ENCODE measurements around the gene SCO2. TPM values are rescaled to one million over a fixed set of nuclear protein-coding genes. Genes with fewer than 3 reads are reported as not detected.
"Not testable (repeated sequence)": the region's sequence is repeated elsewhere in the genome, so short reads cannot be mapped to it uniquely, and the experiment has no call there.

SCO2 gene
- total RNA-seq, 1 donor from 2014 or later = 5.3 TPM

- peaks cover 41% of the 10 kb centered on the region for H3K36me3 Mint-ChIP-seq (ENCODE audit: low read depth)
- H3K4me3 Mint-ChIP-seq = peak overlapping the region; percentile 90
- H3K27ac Mint-ChIP-seq = peak overlapping the region; percentile 88
- peaks cover 32% of the 10 kb centered on the region for H3K4me1 Mint-ChIP-seq
- no peaks in the 10 kb centered on the region for H3K9me3 Mint-ChIP-seq
- H3K27me3 Mint-ChIP-seq = no peaks in the 10 kb centered on the region
- intact Hi-C loops (cut with micrococcal nuclease) = loop anchor here (1.0 to 5.0 kb wide), 5 partner anchors 16 to 562 kb away; partner anchors contain the start of genes NCAPH2 and PIM3
- DNase-seq = no peak
These were observed 708 bp downstream of the SCO2 start for GRCh38 chr22:50524676-50525103.

GRCh38 chr22:50523806-50524675, 1.4 kb downstream of the SCO2 start:
- no peaks in the 10 kb centered on the region for H3K9me3 Mint-ChIP-seq

GRCh38 chr22:50523458-50523805, 2.0 kb downstream of the SCO2 start:
- no peak overlapping the region for H3K27ac Mint-ChIP-seq
- peaks cover 26% of the 10 kb centered on the region for H3K4me1 Mint-ChIP-seq
- no peaks in the 10 kb centered on the region for H3K9me3 Mint-ChIP-seq
- intact Hi-C loops (cut with micrococcal nuclease) = no loop called here
- DNase-seq = no peak
- H3K27me3 Mint-ChIP-seq = no peaks in the 10 kb centered on the region
- H3K36me3 Mint-ChIP-seq (ENCODE audit: low read depth) = peaks cover 43% of the 10 kb centered on the region
- H3K4me3 Mint-ChIP-seq = peak overlapping the region; percentile 43

More at GRCh38 chr22:50523806-50524675, 1.4 kb downstream of the SCO2 start:
- H3K36me3 Mint-ChIP-seq (ENCODE audit: low read depth) = peaks cover 45% of the 10 kb centered on the region
- peaks cover 32% of the 10 kb centered on the region for H3K4me1 Mint-ChIP-seq
- peak overlapping the region; percentile 90 for H3K4me3 Mint-ChIP-seq
- H3K27ac Mint-ChIP-seq = peak overlapping the region; percentile 88
- intact Hi-C loops (cut with micrococcal nuclease) = no loop called here
- H3K27me3 Mint-ChIP-seq = no peaks in the 10 kb centered on the region
- DNase-seq = peak; percentile 66

- no peaks in the 10 kb centered on the region for H3K9me3 Mint-ChIP-seq
- intact Hi-C loops (cut with micrococcal nuclease) = no loop called here
- no peak for DNase-seq
- H3K27ac Mint-ChIP-seq = no peak overlapping the region
- H3K4me3 Mint-ChIP-seq = peak overlapping the region; percentile 43
- no peaks in the 10 kb centered on the region for H3K27me3 Mint-ChIP-seq
- H3K36me3 Mint-ChIP-seq (ENCODE audit: low read depth) = peaks cover 38% of the 10 kb centered on the region
- peaks cover 22% of the 10 kb centered on the region for H3K4me1 Mint-ChIP-seq
These were observed 2.5 kb downstream of the SCO2 start for GRCh38 chr22:50522806-50523438.

- H3K27ac Mint-ChIP-seq = no peak overlapping the region
- peaks cover 16% of the 10 kb centered on the region for H3K4me1 Mint-ChIP-seq
- H3K4me3 Mint-ChIP-seq = no peak overlapping the region
- H3K9me3 Mint-ChIP-seq = no peaks in the 10 kb centered on the region
- no peak for DNase-seq
- peaks cover 36% of the 10 kb centered on the region for H3K36me3 Mint-ChIP-seq (ENCODE audit: low read depth)
- intact Hi-C loops (cut with micrococcal nuclease) = no loop called here
- no peaks in the 10 kb centered on the region for H3K27me3 Mint-ChIP-seq
These were observed 3.1 kb downstream of the SCO2 start for GRCh38 chr22:50522208-50522805.

GRCh38 chr22:50521710-50522109, 3.7 kb downstream of the SCO2 start:
- H3K27me3 Mint-ChIP-seq = no peaks in the 10 kb centered on the region
- DNase-seq = no peak
- H3K27ac Mint-ChIP-seq = no peak overlapping the region
- peaks cover 33% of the 10 kb centered on the region for H3K36me3 Mint-ChIP-seq (ENCODE audit: low read depth)
- H3K9me3 Mint-ChIP-seq = no peaks in the 10 kb centered on the region
- intact Hi-C loops (cut with micrococcal nuclease) = no loop called here
- H3K4me3 Mint-ChIP-seq = no peak overlapping the region
- peaks cover 10% of the 10 kb centered on the region for H3K4me1 Mint-ChIP-seq

- Mint-ChIP-seq H3K4me1 (peaks cover 9% of the 10 kb centered on the region), H3K4me3 (no peak overlapping the region), H3K9me3 (no peaks in the 10 kb centered on the region), H3K27ac (no peak overlapping the region), H3K27me3 (no peaks in the 10 kb centered on the region), H3K36me3 (ENCODE audit: low read depth) (peaks cover 36% of the 10 kb centered on the region)
- intact Hi-C loops (cut with micrococcal nuclease) = no loop called here
- DNase-seq = no peak
These were observed 4.5 kb downstream of the SCO2 start for GRCh38 chr22:50520826-50521453.

GRCh38 chr22:50520184-50520583, 5.2 kb downstream of the SCO2 start:
- H3K27ac Mint-ChIP-seq; H3K27me3 Mint-ChIP-seq; DNase-seq; intact Hi-C loops (cut with micrococcal nuclease); H3K9me3 Mint-ChIP-seq; H3K4me1 Mint-ChIP-seq; H3K4me3 Mint-ChIP-seq: not testable (repeated sequence)
- peaks cover 39% of the 10 kb centered on the region for H3K36me3 Mint-ChIP-seq (ENCODE audit: low read depth)

- H3K27me3 Mint-ChIP-seq = no peaks in the 10 kb centered on the region
- intact Hi-C loops (cut with micrococcal nuclease) = no loop called here
- no peak overlapping the region for H3K4me3 Mint-ChIP-seq
- no peak overlapping the region for H3K27ac Mint-ChIP-seq
- peaks cover 32% of the 10 kb centered on the region for H3K36me3 Mint-ChIP-seq (ENCODE audit: low read depth)
- DNase-seq = no peak
- H3K4me1 Mint-ChIP-seq = peaks cover 9% of the 10 kb centered on the region
- no peaks in the 10 kb centered on the region for H3K9me3 Mint-ChIP-seq
These were observed 6.2 kb downstream of the SCO2 start for GRCh38 chr22:50519151-50519550.

- Mint-ChIP-seq H3K4me1 (peaks cover 12% of the 10 kb centered on the region), H3K36me3 (ENCODE audit: low read depth) (peaks cover 31% of the 10 kb centered on the region), H3K9me3 (no peaks in the 10 kb centered on the region), H3K27me3 (no peaks in the 10 kb centered on the region), H3K4me3 (no peak overlapping the region), H3K27ac (no peak overlapping the region)
- intact Hi-C loops (cut with micrococcal nuclease) = no loop called here
- DNase-seq = no peak
These were observed 6.8 kb downstream of the SCO2 start for GRCh38 chr22:50518606-50519005.

GRCh38 chr22:50517495-50518260, 7.7 kb downstream of the SCO2 start:
- no peaks in the 10 kb centered on the region for H3K27me3 Mint-ChIP-seq
- intact Hi-C loops (cut with micrococcal nuclease) = no loop called here

GRCh38 chr22:50516891-50517290, 8.5 kb downstream of the SCO2 start:
- no peaks in the 10 kb centered on the region for H3K9me3 Mint-ChIP-seq
- H3K27me3 Mint-ChIP-seq = no peaks in the 10 kb centered on the region
- peaks cover 26% of the 10 kb centered on the region for H3K36me3 Mint-ChIP-seq (ENCODE audit: low read depth)
- H3K4me3 Mint-ChIP-seq = no peak overlapping the region
- intact Hi-C loops (cut with micrococcal nuclease) = no loop called here
- H3K27ac Mint-ChIP-seq = no peak overlapping the region
- DNase-seq = no peak
- H3K4me1 Mint-ChIP-seq = peaks cover 19% of the 10 kb centered on the region

More at GRCh38 chr22:50517495-50518260, 7.7 kb downstream of the SCO2 start:
- no peak for DNase-seq
- Mint-ChIP-seq H3K4me3 (no peak overlapping the region), H3K4me1 (peaks cover 12% of the 10 kb centered on the region), H3K27ac (no peak overlapping the region), H3K9me3 (no peaks in the 10 kb centered on the region), H3K36me3 (ENCODE audit: low read depth) (peaks cover 24% of the 10 kb centered on the region)

- Mint-ChIP-seq H3K9me3 (no peaks in the 10 kb centered on the region), H3K27ac (no peak overlapping the region), H3K4me3 (no peak overlapping the region), H3K4me1 (peaks cover 19% of the 10 kb centered on the region), H3K27me3 (no peaks in the 10 kb centered on the region), H3K36me3 (ENCODE audit: low read depth) (peaks cover 25% of the 10 kb centered on the region)
- no peak for DNase-seq
- intact Hi-C loops (cut with micrococcal nuclease) = no loop called here
These were observed 9.3 kb downstream of the SCO2 start for GRCh38 chr22:50516068-50516467.
